RWPE2 (cell line): ENCODE results near the gene EMX1.

Experiments
- ATAC-seq: fragments of 200-7000 bp; cut with Tn5 transposase; 3 replicates; pipeline ENCODE4 v1.9.1; 2021; ENCODE audit warnings: low read depth
- DNase-seq: peaks from one replicate; pipeline ENCODE4 v3.0.0-alpha.2; 2020; ENCODE audit warnings: low spot score
- H3K27ac ChIP-seq: fragments of 450-650 bp; 2 replicates; pipeline ENCODE4 v1.5.1; 2017; ENCODE audit warnings: mild to moderate bottlenecking; ENCODE audit not compliant: poor library complexity, severe bottlenecking
- H3K27me3 ChIP-seq: fragments of 250-450 bp; sonication (Bioruptor Pico); 2 replicates; pipeline ENCODE4 v1.5.1; 2021; ENCODE audit warnings: mild to moderate bottlenecking, moderate library complexity; ENCODE audit not compliant: insufficient read depth, poor library complexity, severe bottlenecking
- H3K36me3 ChIP-seq: fragments of 250-450 bp; sonication (Bioruptor Pico); 2 replicates; pipeline ENCODE4 v1.5.1; 2020; ENCODE audit warnings: low read depth, mild to moderate bottlenecking, moderate library complexity
- H3K4me1 ChIP-seq: fragments of 250-450 bp; sonication (Bioruptor Pico); 2 replicates; pipeline ENCODE4 v1.5.1; 2021; ENCODE audit warnings: mild to moderate bottlenecking, moderate library complexity; ENCODE audit not compliant: insufficient read depth, poor library complexity, severe bottlenecking
- H3K4me3 ChIP-seq: fragments of 250-450 bp; sonication (Bioruptor Pico); 2 replicates; pipeline ENCODE4 v1.5.1; 2021; ENCODE audit warnings: mild to moderate bottlenecking, moderate library complexity; ENCODE audit not compliant: severe bottlenecking
- H3K9me3 ChIP-seq: fragments of 250-450 bp; sonication (Bioruptor Pico); 2 replicates; pipeline ENCODE4 v1.5.1; 2021; ENCODE audit warnings: mild to moderate bottlenecking, moderate library complexity; ENCODE audit not compliant: severe bottlenecking
- CTCF ChIP-seq: fragments of 450-650 bp; IDR thresholded peaks from one replicate; pipeline ENCODE4 v1.5.1; 2017; ENCODE audit warnings: mild to moderate bottlenecking, moderate library complexity; ENCODE audit not compliant: poor library complexity, severe bottlenecking

The EMX1 gene

GRCh38 chr2:72932805-72933204 is 15.5 kb downstream of the EMX1 start:
- H3K27me3 ChIP-seq = peaks cover 15% of the 10 kb centered on the region
- H3K9me3 ChIP-seq = no peaks in the 10 kb centered on the region
- no peak for ATAC-seq
- H3K4me3 ChIP-seq = no peak overlapping the region
- no peak for TF ChIP-seq CTCF
- no peak for DNase-seq
- no peak overlapping the region for H3K27ac ChIP-seq
- H3K36me3 ChIP-seq = no peaks in the 10 kb centered on the region
- H3K4me1 ChIP-seq = peaks cover 5% of the 10 kb centered on the region

GRCh38 chr2:72933207-72933606 is 15.9 kb downstream of the EMX1 start:
- Histone ChIP-seq H3K36me3 (no peaks in the 10 kb centered on the region), H3K27me3 (peaks cover 11% of the 10 kb centered on the region), H3K4me3 (no peak overlapping the region), H3K27ac (no peak overlapping the region), H3K4me1 (peaks cover 5% of the 10 kb centered on the region), H3K9me3 (no peaks in the 10 kb centered on the region)
- no peak for ATAC-seq
- no peak for TF ChIP-seq CTCF
- no peak for DNase-seq

GRCh38 chr2:72933646-72934151 is 16.4 kb downstream of the EMX1 start:
- no peak for TF ChIP-seq CTCF
- Histone ChIP-seq H3K27ac (no peak overlapping the region), H3K4me1 (peaks cover 5% of the 10 kb centered on the region), H3K27me3 (peaks cover 6% of the 10 kb centered on the region), H3K4me3 (no peak overlapping the region), H3K9me3 (no peaks in the 10 kb centered on the region), H3K36me3 (no peaks in the 10 kb centered on the region)
- ATAC-seq = no peak
- DNase-seq = no peak

- no peaks in the 10 kb centered on the region for H3K27me3 ChIP-seq
- no peaks in the 10 kb centered on the region for H3K9me3 ChIP-seq
- H3K27ac ChIP-seq = no peak overlapping the region
- ATAC-seq (peak; percentile 65), DNase-seq (no peak)
- peak; percentile 13 for TF ChIP-seq CTCF
- H3K36me3 ChIP-seq = no peaks in the 10 kb centered on the region
- no peak overlapping the region for H3K4me3 ChIP-seq
- peaks cover 5% of the 10 kb centered on the region for H3K4me1 ChIP-seq
Observed at GRCh38 chr2:72934683-72935610, 17.6 kb downstream of the EMX1 start.

- no peaks in the 10 kb centered on the region for H3K27me3 ChIP-seq
Observed at GRCh38 chr2:72935611-72935957, 18.3 kb downstream of the EMX1 start.

More at GRCh38 chr2:72935611-72935957, 18.3 kb downstream of the EMX1 start:
- H3K4me1 ChIP-seq = peaks cover 5% of the 10 kb centered on the region
- no peak for ATAC-seq
- DNase-seq = no peak
- TF ChIP-seq CTCF = no peak
- no peak overlapping the region for H3K27ac ChIP-seq
- H3K9me3 ChIP-seq = no peaks in the 10 kb centered on the region
- no peak overlapping the region for H3K4me3 ChIP-seq
- H3K36me3 ChIP-seq = no peaks in the 10 kb centered on the region
